GM12801 (cell line): ENCODE results near the gene PLCD3.

Source experiments
- TF ChIP-seq, protein P1 (sequence below): IDR thresholded peaks from one replicate; pipeline ENCODE4 v1.5.1; 2011; ENCODE audit warnings: control low read depth; ENCODE audit not compliant: insufficient read length; ENCODE audit errors: extremely low read depth

The PLCD3 gene

DNA sequence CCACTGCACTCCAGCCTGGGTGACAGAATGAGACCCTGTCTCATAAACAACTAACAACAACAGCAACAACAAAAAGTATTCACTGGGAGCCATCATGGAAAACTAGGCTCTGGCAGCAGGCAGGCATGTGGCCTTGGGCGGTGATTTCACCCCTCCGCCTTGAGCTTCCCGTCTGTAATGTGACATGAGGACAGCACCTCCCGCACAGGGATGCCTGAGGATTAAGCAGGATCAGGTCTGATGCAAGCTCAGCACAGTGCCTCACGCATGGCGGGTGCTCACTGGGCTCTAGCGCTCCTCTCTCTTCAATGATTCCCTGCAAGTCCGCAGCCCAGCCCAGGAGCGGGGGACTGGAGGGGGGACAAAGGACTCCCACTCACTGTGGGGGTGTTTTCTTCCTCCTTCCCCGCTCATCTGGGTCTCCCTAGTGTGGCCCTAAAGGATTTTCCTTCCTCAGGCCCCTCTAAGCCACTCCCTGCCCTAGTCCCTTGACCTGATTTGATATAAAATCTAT, 2.8 kb downstream of the PLCD3 start:
- TF ChIP-seq, protein P1, sequence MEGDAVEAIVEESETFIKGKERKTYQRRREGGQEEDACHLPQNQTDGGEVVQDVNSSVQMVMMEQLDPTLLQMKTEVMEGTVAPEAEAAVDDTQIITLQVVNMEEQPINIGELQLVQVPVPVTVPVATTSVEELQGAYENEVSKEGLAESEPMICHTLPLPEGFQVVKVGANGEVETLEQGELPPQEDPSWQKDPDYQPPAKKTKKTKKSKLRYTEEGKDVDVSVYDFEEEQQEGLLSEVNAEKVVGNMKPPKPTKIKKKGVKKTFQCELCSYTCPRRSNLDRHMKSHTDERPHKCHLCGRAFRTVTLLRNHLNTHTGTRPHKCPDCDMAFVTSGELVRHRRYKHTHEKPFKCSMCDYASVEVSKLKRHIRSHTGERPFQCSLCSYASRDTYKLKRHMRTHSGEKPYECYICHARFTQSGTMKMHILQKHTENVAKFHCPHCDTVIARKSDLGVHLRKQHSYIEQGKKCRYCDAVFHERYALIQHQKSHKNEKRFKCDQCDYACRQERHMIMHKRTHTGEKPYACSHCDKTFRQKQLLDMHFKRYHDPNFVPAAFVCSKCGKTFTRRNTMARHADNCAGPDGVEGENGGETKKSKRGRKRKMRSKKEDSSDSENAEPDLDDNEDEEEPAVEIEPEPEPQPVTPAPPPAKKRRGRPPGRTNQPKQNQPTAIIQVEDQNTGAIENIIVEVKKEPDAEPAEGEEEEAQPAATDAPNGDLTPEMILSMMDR: no peak

DNA sequence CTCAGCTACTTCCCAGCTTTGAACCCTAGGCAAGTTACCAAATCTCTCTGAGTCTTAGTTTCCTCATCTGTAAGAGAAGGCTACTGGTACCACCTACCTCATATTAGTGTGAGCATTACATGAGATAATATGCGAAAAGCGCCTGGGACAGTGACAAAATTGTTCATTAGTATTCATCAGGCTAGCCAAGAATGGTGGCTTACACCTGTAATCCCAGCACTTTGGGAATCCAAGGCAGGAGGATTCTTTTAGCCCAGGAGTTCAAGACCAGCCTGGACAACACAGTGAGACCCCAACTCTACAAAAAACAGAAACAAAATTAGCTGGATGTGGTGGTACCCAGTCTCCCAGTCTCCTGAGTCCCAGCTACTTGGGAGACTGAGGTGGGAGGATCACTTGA, 3.3 kb downstream of the PLCD3 start:
- TF ChIP-seq, protein P1: no peak

DNA sequence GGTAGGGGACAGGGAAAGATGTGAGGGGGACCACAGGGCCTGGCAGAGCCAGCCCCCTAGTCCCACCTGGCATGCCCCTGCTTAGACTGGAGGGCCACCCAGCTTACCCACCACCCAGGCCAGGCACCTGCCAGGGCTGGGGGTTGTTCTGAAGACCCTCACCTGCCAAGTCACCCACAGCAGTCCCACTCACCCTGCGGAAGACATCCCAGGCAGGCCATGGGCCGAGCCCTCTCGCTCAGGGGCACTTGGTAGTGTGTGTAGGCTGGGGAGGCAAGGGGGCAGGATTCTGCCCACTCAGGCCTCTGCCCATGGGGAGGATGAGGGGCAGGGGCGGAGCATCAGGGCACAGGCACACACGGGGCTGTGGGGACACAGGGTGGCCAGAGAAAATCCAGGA, 4.0 kb downstream of the PLCD3 start:
- TF ChIP-seq, protein P1: no peak

DNA sequence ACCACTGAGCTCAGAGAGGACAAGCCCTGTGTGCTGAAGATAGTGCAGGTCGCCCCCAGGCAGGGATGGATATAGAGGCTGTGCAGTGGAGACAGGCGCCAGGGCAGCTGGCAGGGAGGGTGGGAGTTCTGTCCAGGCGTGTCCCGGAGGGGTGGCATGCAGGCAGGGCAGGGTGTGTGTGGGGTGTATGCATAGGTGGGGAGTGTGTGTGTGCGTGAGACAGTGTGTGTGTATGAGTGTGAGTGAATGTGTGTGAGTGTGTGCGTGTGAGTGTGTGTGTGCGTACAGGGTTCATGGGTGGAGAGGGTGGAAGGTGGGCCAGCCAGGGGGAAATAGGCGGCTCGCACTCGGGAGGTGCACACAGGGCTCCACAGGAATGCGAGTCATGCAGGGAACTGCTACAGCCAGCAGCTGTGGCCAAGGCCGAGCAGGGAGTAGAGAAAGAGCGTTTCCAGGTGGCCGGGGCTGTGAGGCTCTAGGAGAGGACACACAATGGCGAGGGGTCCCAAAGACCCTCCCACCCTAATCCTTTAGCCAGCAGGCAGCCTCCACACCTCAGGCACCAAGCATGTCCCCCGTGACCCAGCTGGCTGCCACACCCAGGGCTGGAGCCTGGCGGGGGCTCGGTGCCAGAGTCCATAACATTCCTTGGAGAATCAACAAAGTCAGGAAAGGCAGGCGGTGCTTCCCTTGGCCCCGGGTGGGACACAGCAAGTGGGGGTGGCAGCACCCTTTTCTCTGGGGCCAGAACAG, 4.6 kb downstream of the PLCD3 start:
- TF ChIP-seq, protein P1: no peak

DNA sequence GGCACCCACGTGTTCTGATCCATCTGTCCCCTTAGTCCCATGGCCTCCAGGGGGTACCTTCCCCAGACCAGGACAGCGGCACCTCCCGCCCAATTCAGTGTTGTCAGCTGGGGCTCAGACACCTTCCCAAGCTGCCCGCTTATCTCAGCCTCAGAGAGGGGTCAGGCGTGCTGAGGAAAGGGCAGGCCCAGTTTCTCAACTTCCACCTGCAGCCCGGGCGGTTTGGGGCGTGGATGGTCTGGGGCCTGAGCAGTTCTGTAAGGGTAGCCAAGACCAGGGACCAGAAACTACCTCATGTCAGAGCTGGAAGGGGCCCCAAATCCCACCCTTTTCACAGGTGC, 5.1 kb downstream of the PLCD3 start:
- TF ChIP-seq, protein P1: no peak

DNA sequence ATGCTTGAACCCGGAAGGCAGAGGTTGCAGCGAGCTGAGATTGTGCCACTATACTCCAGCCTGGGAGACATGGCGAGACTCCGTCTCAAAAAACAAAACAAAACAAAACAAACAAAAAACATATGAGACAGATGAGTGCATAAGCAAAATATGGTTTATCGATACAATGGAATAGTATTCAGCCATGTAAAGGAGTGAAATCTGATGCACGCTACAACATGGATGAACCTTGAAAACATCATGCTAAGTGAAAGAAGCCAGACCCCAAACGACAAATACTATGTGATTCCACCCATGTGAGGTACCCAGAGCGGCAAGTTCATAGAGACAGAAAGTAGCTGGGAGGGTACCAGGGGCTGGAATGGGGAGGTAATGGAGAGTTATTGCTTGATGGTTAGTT, 6.8 kb downstream of the PLCD3 start:
- TF ChIP-seq, protein P1: no peak

DNA sequence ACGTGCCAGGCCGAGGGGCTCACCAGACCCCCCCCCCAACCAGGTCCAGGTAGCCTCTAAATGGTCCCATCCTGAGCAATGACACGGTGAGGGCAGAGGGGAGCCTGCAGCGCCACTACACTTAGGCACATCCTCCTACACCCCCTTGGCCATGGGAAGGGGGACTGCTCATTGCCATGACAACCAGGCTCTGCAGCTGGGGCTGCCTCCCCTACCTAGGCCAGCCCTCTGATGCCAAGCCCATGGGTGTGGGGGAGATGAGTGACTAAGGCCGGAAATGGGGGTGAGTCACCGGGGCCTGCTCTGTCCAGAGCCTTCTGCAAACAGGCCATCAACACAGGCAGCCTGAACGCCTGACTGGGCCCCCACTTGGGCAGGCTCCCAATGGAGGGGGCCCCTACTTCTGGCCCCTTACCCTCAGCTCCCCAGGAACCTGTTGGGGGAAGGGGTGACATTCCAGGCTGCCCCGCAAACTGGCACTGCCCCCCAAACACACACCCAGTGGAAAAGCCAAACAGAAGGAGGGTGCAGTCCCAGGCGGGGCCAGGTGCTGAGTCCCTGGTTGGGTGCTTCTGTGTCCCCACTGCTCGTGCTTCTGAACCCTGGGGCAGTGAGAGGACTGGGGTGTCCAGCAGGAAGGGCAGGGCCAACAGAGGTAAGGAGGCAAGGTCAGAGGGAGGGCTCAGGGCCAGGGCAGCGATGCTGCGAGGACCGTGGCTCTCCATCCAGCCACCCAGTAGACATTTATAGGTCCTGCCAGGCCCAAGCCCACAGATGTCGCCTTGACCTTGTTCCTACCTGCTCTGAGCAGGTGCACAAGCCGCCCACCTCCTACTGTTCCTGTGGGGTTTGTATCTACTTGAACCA, 8.2 kb downstream of the PLCD3 start:
- TF ChIP-seq, protein P1: no peak
